RWPE1 (cell line): ENCODE results near the gene ZNF521.

Experiments
- CTCF ChIA-PET: fragments of 350-600 bp; sonication (Branson Sonifier 250); formaldehyde crosslinking; extraction: SDS; loops from one replicate; lab custom pipeline; 2021; lab: Yijun Ruan, JAX
- POLR2A ChIA-PET: fragments of 400-600 bp; formaldehyde crosslinking; extraction: SDS; loops from one replicate; lab custom pipeline; 2020; ENCODE audit warnings: antibody characterized with exemption; ENCODE audit not compliant: low non-redundant PET; lab: Yijun Ruan, JAX
- DNase-seq: peaks from one replicate; pipeline ENCODE4 v3.0.0; 2012; ENCODE audit warnings: low spot score
- H3K27ac ChIP-seq: fragments of 450-650 bp; 2 replicates; pipeline ENCODE4 v1.5.1; 2017
- TF ChIP-seq, protein P1 (sequence below): fragments of 450-650 bp; conservative IDR thresholded peaks from 2 replicates; pipeline ENCODE4 v1.5.1; 2017; ENCODE audit warnings: low read depth, mild to moderate bottlenecking

The ZNF521 gene

DNA sequence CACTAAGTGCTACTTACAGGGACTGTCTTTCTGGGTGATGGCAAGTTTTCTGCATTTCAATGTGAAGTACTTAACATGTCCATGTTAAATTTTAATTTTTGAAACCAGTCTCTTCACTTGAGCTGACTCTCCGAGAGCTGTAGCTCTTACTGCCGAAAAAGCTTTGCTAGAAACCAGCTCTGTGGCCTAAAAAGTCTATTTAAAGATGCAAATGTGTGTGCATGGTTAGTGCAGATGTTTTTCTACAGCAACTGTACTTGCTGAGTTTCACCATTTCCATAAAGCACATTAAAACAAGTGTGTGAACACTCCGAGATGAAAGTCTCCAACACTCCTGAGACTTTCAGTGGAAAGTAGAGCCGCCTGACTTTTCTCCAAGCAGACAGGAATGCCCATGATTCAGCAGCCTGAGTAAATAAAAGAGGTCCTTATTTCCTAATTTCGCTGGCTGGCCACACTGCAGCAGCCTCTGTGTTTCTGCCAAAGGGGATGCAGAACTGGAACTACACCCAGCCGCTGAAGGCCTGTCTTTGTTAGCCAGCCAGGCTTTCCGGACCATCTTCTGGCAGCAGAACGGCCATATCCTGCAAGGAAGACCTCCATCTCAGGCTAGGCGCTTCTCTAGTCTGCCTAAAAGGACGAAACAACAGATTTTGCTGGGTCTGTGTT, 121.2 kb downstream of the ZNF521 start:
- ChIA-PET POLR2A (no interaction called here), CTCF (no interaction called here)
- TF ChIP-seq, protein P1, sequence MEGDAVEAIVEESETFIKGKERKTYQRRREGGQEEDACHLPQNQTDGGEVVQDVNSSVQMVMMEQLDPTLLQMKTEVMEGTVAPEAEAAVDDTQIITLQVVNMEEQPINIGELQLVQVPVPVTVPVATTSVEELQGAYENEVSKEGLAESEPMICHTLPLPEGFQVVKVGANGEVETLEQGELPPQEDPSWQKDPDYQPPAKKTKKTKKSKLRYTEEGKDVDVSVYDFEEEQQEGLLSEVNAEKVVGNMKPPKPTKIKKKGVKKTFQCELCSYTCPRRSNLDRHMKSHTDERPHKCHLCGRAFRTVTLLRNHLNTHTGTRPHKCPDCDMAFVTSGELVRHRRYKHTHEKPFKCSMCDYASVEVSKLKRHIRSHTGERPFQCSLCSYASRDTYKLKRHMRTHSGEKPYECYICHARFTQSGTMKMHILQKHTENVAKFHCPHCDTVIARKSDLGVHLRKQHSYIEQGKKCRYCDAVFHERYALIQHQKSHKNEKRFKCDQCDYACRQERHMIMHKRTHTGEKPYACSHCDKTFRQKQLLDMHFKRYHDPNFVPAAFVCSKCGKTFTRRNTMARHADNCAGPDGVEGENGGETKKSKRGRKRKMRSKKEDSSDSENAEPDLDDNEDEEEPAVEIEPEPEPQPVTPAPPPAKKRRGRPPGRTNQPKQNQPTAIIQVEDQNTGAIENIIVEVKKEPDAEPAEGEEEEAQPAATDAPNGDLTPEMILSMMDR = no peak
- no peak overlapping the region for H3K27ac ChIP-seq
- DNase-seq = no peak

DNA sequence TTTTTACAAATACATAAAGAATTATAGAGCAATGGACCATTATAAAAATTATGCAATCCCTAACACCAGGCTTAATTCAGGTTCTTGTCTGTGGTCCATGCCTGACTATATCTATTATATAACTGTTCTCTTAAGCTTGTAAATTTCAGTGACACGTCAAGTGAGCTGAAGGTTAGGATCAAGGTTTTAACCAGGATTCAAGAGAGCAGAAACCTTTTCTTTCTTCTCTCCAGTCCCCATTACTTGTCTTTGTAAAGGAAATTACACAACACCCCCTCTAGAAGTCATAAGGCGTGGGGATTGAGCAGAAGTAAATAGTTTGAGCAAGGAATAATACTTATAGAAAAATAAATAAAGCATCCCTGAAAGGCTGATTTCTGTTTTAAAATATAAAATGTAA, 122.0 kb downstream of the ZNF521 start:
- CTCF ChIA-PET = no interaction called here
- DNase-seq = no peak
- POLR2A ChIA-PET = no interaction called here
- TF ChIP-seq, protein P1 = no peak
- H3K27ac ChIP-seq = no peak overlapping the region

DNA sequence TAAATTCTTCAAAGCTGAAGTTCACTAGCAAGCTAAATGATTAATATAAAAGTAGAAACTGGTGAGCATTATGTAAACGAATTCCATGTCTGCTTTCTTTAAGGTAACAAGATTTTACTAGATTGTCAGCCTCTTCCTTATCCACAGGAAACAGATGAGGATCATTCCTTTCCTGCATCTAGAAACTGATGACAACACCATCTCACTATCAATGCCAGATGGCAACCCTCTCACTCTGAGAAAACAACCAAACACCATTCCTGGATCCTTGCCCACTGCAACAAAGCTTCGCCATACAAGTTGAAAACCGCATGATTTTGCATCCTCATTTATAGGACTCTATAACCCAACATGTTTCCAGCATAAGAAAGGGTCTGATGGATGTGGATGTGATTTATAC, 122.9 kb downstream of the ZNF521 start:
- no peak for DNase-seq
- POLR2A ChIA-PET = no interaction called here
- TF ChIP-seq, protein P1 = no peak
- no peak overlapping the region for H3K27ac ChIP-seq
- CTCF ChIA-PET = no interaction called here

DNA sequence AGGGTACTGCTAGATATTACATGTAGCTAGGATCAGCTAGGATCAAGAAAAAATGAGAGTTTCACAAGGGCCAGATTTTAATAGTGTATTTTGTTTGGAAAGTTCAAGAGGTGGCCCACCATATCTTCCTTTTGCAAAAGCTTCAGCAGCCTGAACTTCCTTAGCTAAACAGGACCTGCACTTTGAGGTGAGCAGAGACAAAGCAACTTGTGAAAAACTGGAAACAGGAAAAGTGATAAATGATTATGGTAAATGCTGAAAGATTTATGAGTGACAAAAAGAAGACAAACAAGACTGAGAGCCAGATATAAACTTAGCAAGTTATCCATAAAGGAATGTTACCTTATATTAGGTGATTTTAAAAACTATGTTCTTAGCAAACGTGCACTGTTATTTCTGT, 123.6 kb downstream of the ZNF521 start:
- TF ChIP-seq, protein P1 = no peak
- POLR2A ChIA-PET = no interaction called here

DNA sequence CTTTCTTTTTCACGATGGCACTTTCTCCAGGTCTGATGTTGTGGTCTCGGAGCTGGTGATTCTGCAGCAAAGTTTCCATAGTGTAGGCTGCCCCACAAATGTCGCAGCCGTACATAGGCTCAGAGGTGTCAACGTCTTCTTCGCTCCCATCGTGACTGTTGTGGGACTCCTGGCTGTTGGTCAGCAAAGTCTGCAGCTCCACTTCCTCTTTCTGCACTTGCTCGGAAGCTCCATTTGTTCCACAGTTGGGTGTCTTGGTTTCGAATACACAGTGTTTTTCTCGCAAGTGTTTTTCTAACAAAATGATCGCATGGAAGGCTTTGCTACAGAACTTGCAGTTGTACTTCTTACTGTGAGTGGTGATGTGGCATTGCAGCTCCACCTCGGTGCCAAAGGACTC, 126.8 kb downstream of the ZNF521 start:
- H3K27ac ChIP-seq = no peak overlapping the region
- no peak for DNase-seq
- ChIA-PET CTCF (no interaction called here), POLR2A (no interaction called here)
- TF ChIP-seq, protein P1 = no peak

More for the DNA sequence above, 123.6 kb downstream of the ZNF521 start:
- DNase-seq = no peak
- CTCF ChIA-PET = no interaction called here
- H3K27ac ChIP-seq = no peak overlapping the region

DNA sequence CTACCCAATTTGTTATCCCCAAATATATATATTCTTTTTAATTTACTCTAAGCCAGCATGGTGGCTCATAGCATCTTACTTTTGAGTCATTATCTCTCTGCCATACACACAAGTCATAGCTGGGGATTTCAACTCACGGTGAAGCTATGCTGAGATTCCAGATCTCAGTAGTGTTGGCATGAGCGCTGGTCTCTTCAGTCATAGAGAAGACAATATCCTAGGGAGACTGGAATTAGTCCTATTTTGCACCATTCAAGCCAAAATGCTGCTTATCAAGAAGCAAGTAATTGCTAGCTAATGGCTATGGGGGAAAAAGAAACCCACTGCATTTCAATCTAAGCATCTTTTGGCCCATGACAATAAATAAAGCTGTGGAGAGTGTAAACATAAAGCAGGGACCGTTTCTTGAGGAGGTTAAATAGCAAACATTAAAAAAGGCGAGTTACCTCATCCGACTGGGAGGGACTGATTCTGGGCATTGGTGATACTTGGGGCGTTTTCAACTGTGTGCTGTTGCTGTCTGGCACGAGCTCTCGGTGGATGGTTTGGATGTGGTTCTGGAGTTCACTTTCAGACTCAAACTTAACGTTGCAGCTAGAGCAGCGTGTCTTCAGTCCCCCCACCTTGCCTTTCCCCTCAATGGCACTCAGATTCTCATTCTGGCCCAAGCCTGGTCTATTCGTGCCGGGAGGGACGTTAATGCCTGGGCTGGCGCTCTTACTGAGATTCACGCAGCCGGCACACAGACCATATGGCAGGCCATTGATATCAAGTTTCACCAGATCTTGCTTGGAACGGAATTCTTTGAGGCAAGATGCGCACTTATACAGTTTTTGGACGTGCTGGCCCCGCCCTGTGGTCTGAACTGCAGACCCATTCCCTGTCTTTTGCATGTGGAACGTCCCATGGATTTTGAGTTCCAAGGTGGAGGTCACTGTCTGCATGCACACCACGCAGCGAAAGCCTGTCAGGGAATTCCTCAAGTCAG, 127.8 kb downstream of the ZNF521 start:
- CTCF ChIA-PET = no interaction called here
- no peak for DNase-seq
- H3K27ac ChIP-seq = no peak overlapping the region
- TF ChIP-seq, protein P1 = no peak
- POLR2A ChIA-PET = no interaction called here
